Nephron progenitor cell (in vitro differentiated cells): ENCODE data around the gene ETHE1.

Experiments
- DNase-seq: peaks from one replicate; pipeline ENCODE4 v3.0.0; 2021
- H3K27ac Mint-ChIP-seq: 2 replicates; pipeline ENCODE4 v1.8.0; 2021; ENCODE audit warnings: mild to moderate bottlenecking, moderate library complexity, mixed read lengths
- H3K27me3 Mint-ChIP-seq: 2 replicates; pipeline ENCODE4 v1.8.0; 2021; ENCODE audit warnings: mild to moderate bottlenecking, low read depth, mixed read lengths; ENCODE audit not compliant: poor library complexity
- H3K36me3 Mint-ChIP-seq: 2 replicates; pipeline ENCODE4 v1.8.0; 2021; ENCODE audit warnings: low read depth, mixed read lengths
- H3K4me1 Mint-ChIP-seq: 2 replicates; pipeline ENCODE4 v1.8.0; 2021; ENCODE audit warnings: mixed read lengths
- H3K4me3 Mint-ChIP-seq: 2 replicates; pipeline ENCODE4 v1.8.0; 2021; ENCODE audit warnings: mild to moderate bottlenecking, moderate library complexity, mixed read lengths
- H3K9me3 Mint-ChIP-seq: 2 replicates; pipeline ENCODE4 v1.8.0; 2021; ENCODE audit warnings: mild to moderate bottlenecking, moderate library complexity, mixed read lengths
- CTCF ChIP-seq: fragments of 200-600 bp; sonication (generic); IDR thresholded peaks from 2 replicates; pipeline ENCODE4 v1.5.0; 2021; ENCODE audit warnings: antibody characterized with exemption

The ETHE1 gene

GRCh38 chr19:43461303-43461702 lies 65.7 kb downstream of the ETHE1 start:
- no peaks in the 10 kb centered on the region for H3K9me3 Mint-ChIP-seq
- no peak overlapping the region for H3K27ac Mint-ChIP-seq
- H3K27me3 Mint-ChIP-seq: peaks cover 69% of the 10 kb centered on the region
- no peak overlapping the region for H3K4me3 Mint-ChIP-seq
- peaks cover 4% of the 10 kb centered on the region for H3K36me3 Mint-ChIP-seq
- DNase-seq: no peak
- peaks cover 11% of the 10 kb centered on the region for H3K4me1 Mint-ChIP-seq
- no peak for TF ChIP-seq CTCF

GRCh38 chr19:43460362-43461016 lies 66.5 kb downstream of the ETHE1 start:
- Mint-ChIP-seq H3K27ac (no peak overlapping the region), H3K9me3 (no peaks in the 10 kb centered on the region), H3K4me1 (peaks cover 11% of the 10 kb centered on the region), H3K27me3 (peaks cover 69% of the 10 kb centered on the region), H3K36me3 (peaks cover 4% of the 10 kb centered on the region), H3K4me3 (no peak overlapping the region)
- no peak for DNase-seq
- TF ChIP-seq CTCF: no peak

- no peak for DNase-seq
- Mint-ChIP-seq H3K36me3 (peaks cover 4% of the 10 kb centered on the region), H3K4me1 (no peaks in the 10 kb centered on the region), H3K27me3 (peaks cover 53% of the 10 kb centered on the region), H3K9me3 (peaks cover under 1% of the 10 kb centered on the region), H3K4me3 (no peak overlapping the region), H3K27ac (no peak overlapping the region)
- TF ChIP-seq CTCF: no peak
Observed at GRCh38 chr19:43457809-43458208, 69.2 kb downstream of the ETHE1 start.
